K562 treated with DMSO at 1 percent for 12 hours (cell line): ENCODE results near the gene SMARCD3. TPM values are rescaled to one million over a fixed set of nuclear protein-coding genes. Genes with fewer than 3 reads are reported as not detected.

Source experiments
- total RNA-seq: library from RNA; unstranded; fragments of 300-600 nt; gene quantifications from 2 replicates; pipeline ENCODE4 v1.2.3, GENCODE V29; 2022; ENCODE audit not compliant: insufficient read depth

SMARCD3 gene
- 2.6 and 8.6 TPM in 2 replicates for total RNA-seq

DNA sequence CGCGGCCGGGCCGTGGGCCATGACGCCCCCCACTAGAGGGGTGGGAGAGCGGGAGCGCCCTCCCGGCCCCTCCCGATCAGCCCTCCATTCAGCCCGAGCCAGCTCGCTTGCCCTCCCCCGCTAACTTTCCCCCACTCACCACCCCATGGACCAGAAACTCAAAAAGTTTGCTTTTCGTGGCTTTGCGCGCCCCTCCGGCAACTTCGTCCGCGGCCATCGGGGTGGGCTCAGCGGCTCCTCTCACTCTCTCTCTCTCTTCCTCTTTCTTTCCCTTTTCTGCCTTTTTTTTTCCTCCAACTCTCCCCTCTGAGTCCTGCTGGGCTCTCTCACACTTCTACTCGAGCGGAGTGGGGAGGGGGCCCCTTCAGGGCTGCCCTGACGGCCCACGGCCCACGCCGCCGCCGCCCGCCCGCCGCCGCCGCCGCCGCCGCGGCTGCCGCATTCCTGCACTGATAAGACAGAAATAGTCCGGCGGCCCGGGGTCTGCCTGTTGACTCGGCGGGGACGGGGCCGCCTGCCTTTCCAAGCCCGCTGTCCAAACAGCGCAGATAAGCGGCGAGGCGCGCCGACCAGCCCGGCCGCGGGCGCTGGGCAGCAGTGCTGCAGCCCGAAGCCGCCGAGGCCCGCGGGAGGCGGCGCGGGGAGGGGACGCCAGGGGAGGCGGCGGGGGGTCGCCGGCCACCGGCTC is at the start of gene SMARCD3:
TSS of gene SMARCD3 (minus strand) at position 349 of the 688 bp plus-strand sequence. CDS start at position 217, 132 bp downstream.

DNA sequence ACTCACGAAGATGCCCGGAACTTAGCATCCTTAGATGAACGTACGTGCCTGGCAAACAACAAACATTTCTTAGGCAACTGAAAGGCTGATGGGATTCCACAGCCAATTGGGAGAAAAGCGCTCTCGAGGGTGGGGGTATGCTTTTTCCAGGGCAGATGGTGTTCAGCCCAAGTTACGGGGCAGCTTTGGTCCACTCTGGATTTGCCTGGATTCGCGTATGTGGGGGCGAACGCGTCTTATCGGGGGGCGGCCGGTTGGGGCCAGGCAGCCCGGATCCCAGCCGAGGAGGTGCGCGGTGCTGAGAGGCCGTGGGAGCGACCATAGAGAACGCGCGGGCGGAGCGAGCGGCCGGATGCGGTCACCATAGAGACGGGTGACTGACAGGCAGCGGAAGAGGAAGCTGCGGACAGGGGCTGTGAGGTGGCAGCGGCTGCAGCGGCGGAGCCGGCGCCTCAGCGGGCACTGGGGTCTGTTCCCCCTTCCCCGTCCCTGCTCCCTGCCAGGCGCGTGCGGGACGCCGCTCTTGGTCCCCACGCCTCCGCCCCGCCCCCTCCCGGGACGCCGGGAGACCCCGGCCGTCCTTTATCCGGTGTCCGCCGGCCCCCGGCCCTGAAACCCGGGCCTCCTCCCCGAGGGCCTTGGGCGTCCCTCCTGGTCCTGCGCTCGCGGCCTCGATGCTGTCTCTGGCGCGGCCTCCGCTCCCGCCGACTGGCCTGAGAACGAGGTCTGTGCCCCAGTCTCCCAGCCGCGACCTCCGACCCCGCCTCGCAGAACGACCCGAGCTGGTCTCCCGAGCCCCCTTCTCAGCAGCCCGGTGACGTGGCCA is 16.2 kb downstream of the SMARCD3 start, which contains the start of gene CHPF2:
TSS of gene CHPF2 (plus strand) at position 393 of the 826 bp plus-strand sequence. CDS start 1,529 bp downstream, outside the sequence.

DNA sequence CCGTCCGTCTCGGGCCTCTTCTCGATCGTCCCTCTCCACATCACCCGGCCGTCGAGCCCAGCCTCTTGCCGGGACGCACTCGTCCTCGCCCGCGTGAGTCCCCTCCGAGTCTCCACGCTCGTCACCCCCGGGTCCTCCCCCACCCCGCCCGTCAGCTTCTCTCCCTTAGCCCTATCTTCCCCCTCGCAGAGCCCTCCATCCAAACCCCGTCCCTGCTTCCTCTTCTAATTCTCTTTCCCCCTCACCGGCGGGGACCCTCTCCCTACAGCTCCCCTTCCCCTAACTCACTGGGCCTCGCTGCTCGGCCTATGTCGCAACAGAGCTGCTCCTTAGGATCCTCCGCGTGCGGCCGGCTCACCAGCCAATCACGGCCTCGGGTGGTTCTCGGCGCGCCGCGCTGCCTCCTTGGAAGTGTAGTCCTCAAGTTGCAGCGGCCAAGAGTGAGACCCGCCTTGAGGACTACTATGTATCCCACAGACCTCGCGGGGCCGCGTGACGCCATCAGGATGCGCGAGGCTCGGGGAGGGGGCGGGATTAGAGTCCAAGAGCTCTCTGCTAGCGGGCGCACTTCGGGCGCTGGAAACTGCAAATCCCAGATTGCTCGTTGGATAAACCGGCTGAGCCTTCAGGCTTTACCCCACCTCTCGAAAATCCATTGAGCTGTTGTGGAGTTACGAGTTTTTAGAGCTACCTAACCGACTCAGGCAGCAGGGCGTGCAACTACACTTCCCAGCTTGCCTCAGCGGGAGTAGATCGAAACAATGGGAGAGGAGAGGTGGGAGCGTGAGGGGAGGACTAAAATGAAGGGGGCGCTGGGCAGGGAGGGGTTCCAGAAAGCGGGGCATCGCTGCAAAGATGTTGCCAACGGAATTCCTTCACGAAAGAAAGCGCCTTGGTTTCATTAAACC is 21.4 kb downstream of the SMARCD3 start, which contains the start of gene ABCF2:
TSS of gene ABCF2 (minus strand) at position 331 of the 908 bp plus-strand sequence. CDS start 747 bp downstream, outside the sequence.

DNA sequence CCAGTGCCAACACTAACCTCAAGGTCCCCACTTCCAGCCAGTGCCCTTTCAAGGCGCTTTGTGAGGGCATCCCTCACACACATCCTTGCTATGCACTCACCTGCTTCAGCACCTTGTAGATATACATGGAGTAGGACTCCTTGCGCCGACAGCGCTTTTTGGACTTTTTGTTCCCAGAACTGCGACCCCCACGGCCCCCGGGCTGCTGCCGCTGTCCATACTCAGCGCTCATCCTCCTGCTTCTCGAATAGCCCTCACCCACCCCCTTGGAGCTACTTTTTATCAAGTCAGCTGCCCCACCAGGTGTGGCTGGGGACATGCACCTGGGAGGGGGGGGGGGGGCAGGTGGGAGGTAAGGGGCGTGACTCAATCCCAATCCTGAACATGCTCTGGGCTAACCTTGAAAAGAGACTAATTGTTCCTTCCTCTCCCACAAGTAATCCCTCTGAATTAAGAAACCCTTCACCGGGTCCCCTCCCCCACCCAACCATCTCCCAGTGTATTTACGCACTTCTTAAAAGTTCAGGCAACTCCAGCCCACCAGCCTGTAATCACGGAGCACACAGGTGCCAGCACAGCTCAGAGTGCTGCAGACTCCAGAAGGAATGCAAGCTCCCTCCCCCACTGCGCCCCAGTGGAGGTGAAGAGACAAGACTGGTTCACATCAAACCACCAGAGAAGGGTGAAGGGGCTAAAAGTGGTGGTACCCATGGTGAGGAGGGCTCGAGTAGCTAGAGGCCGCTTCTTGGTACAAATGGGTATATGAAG is 38.2 kb downstream of the SMARCD3 start, which contains the start of gene H2BK1:
TSS of gene H2BK1 (minus strand) at position 402 of the 768 bp plus-strand sequence. CDS start at position 232, 170 bp downstream.

Other genes with a start within 250 kb of the SMARCD3 start
- 5.7 TPM in 1 of 2 replicates, not detected in the other for gene ATG9B, start 224.2 kb downstream of the SMARCD3 start, total RNA-seq
- gene ABCB8, start 220.2 kb downstream of the SMARCD3 start, total RNA-seq, result 25.8 and 40.2 TPM in 2 replicates
- gene ASIC3, start 200.2 kb downstream of the SMARCD3 start, total RNA-seq, result 8.5 and 14.4 TPM in 2 replicates
- 40.9 and 43.0 TPM in 2 replicates for gene CDK5, start 190.8 kb downstream of the SMARCD3 start, total RNA-seq
- 255 and 273 TPM in 2 replicates for gene SLC4A2, start 189.1 kb downstream of the SMARCD3 start, total RNA-seq
- 127 and 144 TPM in 2 replicates for gene FASTK, start 167.9 kb downstream of the SMARCD3 start, total RNA-seq
- 239 and 324 TPM in 2 replicates for gene TMUB1, start 165.2 kb downstream of the SMARCD3 start, total RNA-seq
- gene AGAP3, start 162.2 kb downstream of the SMARCD3 start, total RNA-seq, result 73.3 and 103 TPM in 2 replicates
- not detected in 2 replicates for gene GBX1, start 81.0 kb downstream of the SMARCD3 start, total RNA-seq
- not detected in 2 replicates for gene ASB10, start 61.4 kb downstream of the SMARCD3 start, total RNA-seq
- not detected in 2 replicates for gene H2BK1, start 38.2 kb downstream of the SMARCD3 start, total RNA-seq
- 30.6 and 56.6 TPM in 2 replicates for gene ABCF2, start 21.5 kb downstream of the SMARCD3 start, total RNA-seq
- gene CHPF2, start 16.2 kb downstream of the SMARCD3 start, total RNA-seq, result 52.2 and 73.3 TPM in 2 replicates
- 58.7 and 96.9 TPM in 2 replicates for gene NUB1, start 93.1 kb upstream of the SMARCD3 start, total RNA-seq
- gene WDR86, start 161.3 kb upstream of the SMARCD3 start, total RNA-seq, result 0.53 TPM in 1 of 2 replicates, not detected in the other
- not detected in 2 replicates for gene CRYGN, start 191.4 kb upstream of the SMARCD3 start, total RNA-seq